GM21619 (cell line): ENCODE measurements around the gene METRN.

Experiments used
- ATAC-seq: cut with Tn5 transposase; IDR thresholded peaks from one replicate; pipeline ENCODE4 v1.9.1; 2021; ENCODE audit not compliant: unreplicated experiment

The METRN gene

GRCh38 chr16:722835-723633 is 8.1 kb downstream of the METRN start:
- ATAC-seq, result no peak

GRCh38 chr16:723695-724094 is 8.8 kb downstream of the METRN start:
- ATAC-seq, result no peak

- ATAC-seq, result no peak
Measured at GRCh38 chr16:724188-725040, 9.5 kb downstream of the METRN start.

GRCh38 chr16:725041-725376 is 10.1 kb downstream of the METRN start:
- ATAC-seq, result no peak

- no peak for ATAC-seq
Measured at GRCh38 chr16:725463-726187, 10.7 kb downstream of the METRN start.

- ATAC-seq, result no peak
Measured at GRCh38 chr16:726188-726437, 11.2 kb downstream of the METRN start.

GRCh38 chr16:726438-727290 is 11.7 kb downstream of the METRN start, which contains the start of the genes CCDC78 and HAGHL:
TSS of gene CCDC78 (minus strand) at chr16:726443. CDS start at chr16:726367, 76 bp downstream.
TSS of gene HAGHL (plus strand) at chr16:727106. CDS start at chr16:727510, 404 bp downstream.
- peak; percentile 14 for ATAC-seq

GRCh38 chr16:727291-727977 is 12.5 kb downstream of the METRN start:
- ATAC-seq, result peak; percentile 11

GRCh38 chr16:728131-728889 is 13.4 kb downstream of the METRN start:
- ATAC-seq, result peak; percentile 33

- no peak for ATAC-seq
Measured at GRCh38 chr16:728890-729744, 14.2 kb downstream of the METRN start.

GRCh38 chr16:729768-730665 is 15.1 kb downstream of the METRN start:
- no peak for ATAC-seq

GRCh38 chr16:730666-731509 is 16.0 kb downstream of the METRN start:
- no peak for ATAC-seq

- no peak for ATAC-seq
Measured at GRCh38 chr16:732332-732731, 17.4 kb downstream of the METRN start.

- ATAC-seq, result no peak
Measured at GRCh38 chr16:732936-733335, 18.0 kb downstream of the METRN start.

GRCh38 chr16:733382-734207 is 18.7 kb downstream of the METRN start:
- no peak for ATAC-seq
